GM12891 (cell line): Measurements from ENCODE around the gene OPN1MW.
"Not testable (repeated sequence)": the region's sequence is repeated elsewhere in the genome, so short reads cannot be mapped to it uniquely, and the experiment has no call there.

Experiments used
- DNase-seq: peaks from one replicate; pipeline ENCODE4 v3.0.0; 2011; ENCODE audit warnings: low spot score; ENCODE audit not compliant: insufficient read length
- FAIRE-seq: peaks from 2 replicates; lab custom pipeline; 2011; peaks lifted over from hg19 to GRCh38; lab: Jason Lieb, UNC

Gene OPN1MW

GRCh38 chrX:154172535-154172943, 9.9 kb upstream of the OPN1MW start:
- DNase-seq, FAIRE-seq: not testable (repeated sequence)

GRCh38 chrX:154174356-154174755, 8.0 kb upstream of the OPN1MW start:
- FAIRE-seq, DNase-seq: not testable (repeated sequence)

- not testable (repeated sequence) for FAIRE-seq, DNase-seq
Measured at GRCh38 chrX:154183794-154184193, 1.4 kb downstream of the OPN1MW start.

- FAIRE-seq, DNase-seq: not testable (repeated sequence)
Measured at GRCh38 chrX:154192846-154193245, 10.4 kb downstream of the OPN1MW start.

GRCh38 chrX:154194316-154194715, 11.9 kb downstream of the OPN1MW start:
- DNase-seq, FAIRE-seq: not testable (repeated sequence)

- not testable (repeated sequence) for FAIRE-seq
Measured at GRCh38 chrX:154196466-154196865, 14.1 kb downstream of the OPN1MW start.

GRCh38 chrX:154209670-154210418, 27.4 kb downstream of the OPN1MW start:
- DNase-seq, FAIRE-seq: not testable (repeated sequence)

More at GRCh38 chrX:154196466-154196865, 14.1 kb downstream of the OPN1MW start:
- not testable (repeated sequence) for DNase-seq

- DNase-seq, FAIRE-seq: not testable (repeated sequence)
Measured at GRCh38 chrX:154211057-154211456, 28.7 kb downstream of the OPN1MW start.

GRCh38 chrX:154211499-154211898, 29.1 kb downstream of the OPN1MW start:
- DNase-seq, FAIRE-seq: not testable (repeated sequence)

GRCh38 chrX:154219456-154219855, 37.1 kb downstream of the OPN1MW start, which contains the start of gene OPN1MW2:
Gene OPN1MW2 (plus strand): TSS chrX:154219756. CDS start chrX:154219816, 60 bp downstream.
- FAIRE-seq, DNase-seq: not testable (repeated sequence)

GRCh38 chrX:154225292-154225691, 42.9 kb downstream of the OPN1MW start:
- not testable (repeated sequence) for DNase-seq, FAIRE-seq

- FAIRE-seq: not testable (repeated sequence)
Measured at GRCh38 chrX:154226706-154227105, 44.3 kb downstream of the OPN1MW start.

GRCh38 chrX:154231443-154231842, 49.0 kb downstream of the OPN1MW start:
- not testable (repeated sequence) for FAIRE-seq, DNase-seq

More at GRCh38 chrX:154226706-154227105, 44.3 kb downstream of the OPN1MW start:
- DNase-seq: not testable (repeated sequence)

- not testable (repeated sequence) for DNase-seq, FAIRE-seq
Measured at GRCh38 chrX:154233620-154234019, 51.2 kb downstream of the OPN1MW start.

- DNase-seq: not testable (repeated sequence)
Measured at GRCh38 chrX:154238939-154239559, 56.7 kb downstream of the OPN1MW start.

GRCh38 chrX:154239982-154240503, 57.6 kb downstream of the OPN1MW start:
- not testable (repeated sequence) for FAIRE-seq

More at GRCh38 chrX:154238939-154239559, 56.7 kb downstream of the OPN1MW start:
- not testable (repeated sequence) for FAIRE-seq

More at GRCh38 chrX:154239982-154240503, 57.6 kb downstream of the OPN1MW start:
- not testable (repeated sequence) for DNase-seq
